Mesendoderm (in vitro differentiated cells): ENCODE results near the gene SYT2.
A peak's percentile ranks its signal among the peaks of the same experiment; 100 is the strongest.
"Not testable (repeated sequence)": the region's sequence is repeated elsewhere in the genome, so short reads cannot be mapped to it uniquely, and the experiment has no call there.

Experiments
- DNase-seq: peaks from one replicate; pipeline ENCODE4 v3.0.0; 2013
- H2AK5ac ChIP-seq: 2 replicates; pipeline ENCODE4 v1.6.1; 2013; ENCODE audit warnings: low read length, inconsistent platforms
- H2BK120ac ChIP-seq: 2 replicates; pipeline ENCODE4 v1.6.1; 2013; ENCODE audit warnings: low read depth, mild to moderate bottlenecking, low read length, moderate library complexity, mixed read lengths
- H2BK15ac ChIP-seq: replicated peaks from 2 replicates; pipeline ENCODE4 v1.6.1; 2013; ENCODE audit warnings: low read depth, mild to moderate bottlenecking, moderate library complexity
- H2BK5ac ChIP-seq: 2 replicates; pipeline ENCODE4 v1.6.1; 2013; ENCODE audit warnings: low read length, inconsistent platforms
- H3K18ac ChIP-seq: 2 replicates; pipeline ENCODE4 v1.6.1; 2013; ENCODE audit warnings: mild to moderate bottlenecking, low read length, mixed read lengths
- H3K23ac ChIP-seq: one replicate; pipeline ENCODE4 v1.6.1; 2013; ENCODE audit warnings: low read length
- H3K27ac ChIP-seq: 2 replicates; pipeline ENCODE4 v1.5.1; 2013; ENCODE audit warnings: low read depth, mild to moderate bottlenecking, inconsistent platforms, low read length, moderate library complexity
- H3K27me3 ChIP-seq: 2 replicates; pipeline ENCODE4 v1.6.1; 2013; ENCODE audit warnings: low read length, control low read depth, mild to moderate bottlenecking, inconsistent platforms; ENCODE audit not compliant: insufficient read depth, poor library complexity
- H3K36me3 ChIP-seq: 2 replicates; pipeline ENCODE4 v1.6.1; 2013; ENCODE audit warnings: low read length, inconsistent platforms; ENCODE audit not compliant: control insufficient read depth, insufficient read depth
- H3K4ac ChIP-seq: one replicate; pipeline ENCODE4 v1.6.1; 2013; ENCODE audit warnings: low read depth, mild to moderate bottlenecking, low read length, moderate library complexity
- H3K4me1 ChIP-seq: 2 replicates; pipeline ENCODE4 v1.6.1; 2013; ENCODE audit warnings: low read depth, low read length, inconsistent platforms; ENCODE audit not compliant: control insufficient read depth
- H3K4me2 ChIP-seq: 2 replicates; pipeline ENCODE4 v1.6.1; 2013; ENCODE audit warnings: low read length
- H3K4me3 ChIP-seq: 2 replicates; pipeline ENCODE4 v1.5.1; 2013; ENCODE audit warnings: mild to moderate bottlenecking, low read length
- H3K56ac ChIP-seq: one replicate; pipeline ENCODE4 v1.6.1; 2013; ENCODE audit warnings: low read length
- H3K79me1 ChIP-seq: 2 replicates; pipeline ENCODE4 v1.6.1; 2013; ENCODE audit warnings: low read length, inconsistent platforms
- H3K79me2 ChIP-seq: 2 replicates; pipeline ENCODE4 v1.6.1; 2013; ENCODE audit warnings: mild to moderate bottlenecking, low read length; ENCODE audit not compliant: control insufficient read depth, insufficient read depth
- H3K9ac ChIP-seq: 2 replicates; pipeline ENCODE4 v1.6.1; 2013; ENCODE audit warnings: low read length, inconsistent platforms
- H4K5ac ChIP-seq: one replicate; pipeline ENCODE4 v1.6.1; 2013; ENCODE audit warnings: low read length
- H4K8ac ChIP-seq: one replicate; pipeline ENCODE4 v1.6.1; 2013; ENCODE audit warnings: low read depth, mild to moderate bottlenecking, control low read depth, low read length, moderate library complexity
- WGBS: extraction: QIAGEN DNeasy Blood & Tissue Kit; methylation state at CpG from one replicate; pipeline ENCODE4 v1.1.7; 2013; ENCODE audit warnings: low lambda C conversion rate, missing lambda C conversion rate; ENCODE audit not compliant: insufficient coverage; ENCODE audit errors: extremely low coverage; 5-methylcytosine and 5-hydroxymethylcytosine counted together

Gene SYT2

GRCh38 chr1:202584707-202585589 is 125.3 kb downstream of the SYT2 start:
- Histone ChIP-seq H3K23ac (no peak overlapping the region), H3K4me2 (no peak overlapping the region), H3K18ac (peak overlapping the region; percentile 54), H3K79me1 (no peaks in the 10 kb centered on the region), H3K27me3 (no peaks in the 10 kb centered on the region), H4K8ac (no peak overlapping the region), H2BK120ac (peak overlapping the region; percentile 30), H3K56ac (no peak overlapping the region), H2BK15ac (no peak overlapping the region), H4K5ac (no peak overlapping the region), H3K9ac (no peak overlapping the region), H2BK5ac (no peak overlapping the region), H3K4me1 (peaks cover 21% of the 10 kb centered on the region), H3K79me2 (no peaks in the 10 kb centered on the region), H2AK5ac (no peak overlapping the region), H3K36me3 (no peaks in the 10 kb centered on the region), H3K27ac (peak overlapping the region; percentile 17), H3K4ac (no peak overlapping the region), H3K4me3 (no peak overlapping the region)
- WGBS: no CpG with 5 or more reads among the region's 8 CpGs
- peak; percentile 63 for DNase-seq

DNA sequence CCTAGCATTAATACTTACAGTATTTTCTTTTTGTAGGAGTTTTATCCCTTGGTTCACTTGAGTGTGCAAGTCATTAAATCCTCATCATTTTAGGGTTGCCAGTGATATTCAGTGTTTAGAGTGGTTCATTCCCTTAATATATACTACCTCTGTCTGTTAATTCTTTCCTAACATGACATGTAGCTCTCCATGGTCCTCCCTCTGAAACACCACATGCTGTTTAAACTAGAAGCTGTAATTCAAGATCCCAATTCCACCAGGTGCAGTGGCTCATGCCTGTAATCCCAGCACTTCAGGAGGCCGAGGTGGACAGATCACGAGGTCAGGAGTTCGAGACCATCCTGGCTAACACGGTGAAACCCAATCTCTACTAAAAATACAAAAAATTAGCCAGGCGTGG is 127.9 kb downstream of the SYT2 start:
- not testable (repeated sequence) for H3K4me3 ChIP-seq, H2AK5ac ChIP-seq, H4K5ac ChIP-seq, H3K18ac ChIP-seq, H3K4me2 ChIP-seq, H3K56ac ChIP-seq, H2BK5ac ChIP-seq, H2BK120ac ChIP-seq, H3K79me2 ChIP-seq, H4K8ac ChIP-seq, H2BK15ac ChIP-seq, H3K79me1 ChIP-seq, H3K4ac ChIP-seq, H3K9ac ChIP-seq, H3K27ac ChIP-seq, H3K23ac ChIP-seq, H3K27me3 ChIP-seq, DNase-seq, H3K36me3 ChIP-seq
- H3K4me1 ChIP-seq: peaks cover 25% of the 10 kb centered on the region
- no CpG with 5 or more reads among the region's 5 CpGs for WGBS

- no peak overlapping the region for H3K27ac ChIP-seq
- no CpG with 5 or more reads among the region's 1 CpG for WGBS
- H3K56ac ChIP-seq: no peak overlapping the region
- no peak overlapping the region for H4K5ac ChIP-seq
- H2AK5ac ChIP-seq: no peak overlapping the region
- H3K4ac ChIP-seq: no peak overlapping the region
- no peak overlapping the region for H3K18ac ChIP-seq
- H3K9ac ChIP-seq: no peak overlapping the region
- H3K4me1 ChIP-seq: peaks cover 24% of the 10 kb centered on the region
- H3K27me3 ChIP-seq: no peaks in the 10 kb centered on the region
- H3K4me3 ChIP-seq: no peak overlapping the region
- H3K23ac ChIP-seq: no peak overlapping the region
- H3K4me2 ChIP-seq: no peak overlapping the region
- H3K79me1 ChIP-seq: no peaks in the 10 kb centered on the region
- H3K36me3 ChIP-seq: no peaks in the 10 kb centered on the region
- DNase-seq: no peak
- no peak overlapping the region for H4K8ac ChIP-seq
- H2BK120ac ChIP-seq: no peak overlapping the region
- no peak overlapping the region for H2BK5ac ChIP-seq
- no peaks in the 10 kb centered on the region for H3K79me2 ChIP-seq
- no peak overlapping the region for H2BK15ac ChIP-seq
Measured at GRCh38 chr1:202580619-202581018, 129.6 kb downstream of the SYT2 start.

- no peak overlapping the region for H3K18ac ChIP-seq
- H2BK120ac ChIP-seq: no peak overlapping the region
- no peak overlapping the region for H2AK5ac ChIP-seq
- no peak overlapping the region for H3K9ac ChIP-seq
- H4K8ac ChIP-seq: no peak overlapping the region
- H3K56ac ChIP-seq: no peak overlapping the region
- H3K4me2 ChIP-seq: no peak overlapping the region
- no peak overlapping the region for H4K5ac ChIP-seq
- H3K27ac ChIP-seq: no peak overlapping the region
- no peak for DNase-seq
- no peaks in the 10 kb centered on the region for H3K27me3 ChIP-seq
- no peaks in the 10 kb centered on the region for H3K79me2 ChIP-seq
- H3K4me1 ChIP-seq: peaks cover 24% of the 10 kb centered on the region
- H3K4ac ChIP-seq: no peak overlapping the region
- no peak overlapping the region for H3K4me3 ChIP-seq
- no peaks in the 10 kb centered on the region for H3K36me3 ChIP-seq
- H2BK5ac ChIP-seq: no peak overlapping the region
- H3K79me1 ChIP-seq: no peaks in the 10 kb centered on the region
- H2BK15ac ChIP-seq: no peak overlapping the region
- H3K23ac ChIP-seq: no peak overlapping the region
- WGBS: no CpG with 5 or more reads among the region's 2 CpGs
Measured at GRCh38 chr1:202579806-202580205, 130.4 kb downstream of the SYT2 start.

DNA sequence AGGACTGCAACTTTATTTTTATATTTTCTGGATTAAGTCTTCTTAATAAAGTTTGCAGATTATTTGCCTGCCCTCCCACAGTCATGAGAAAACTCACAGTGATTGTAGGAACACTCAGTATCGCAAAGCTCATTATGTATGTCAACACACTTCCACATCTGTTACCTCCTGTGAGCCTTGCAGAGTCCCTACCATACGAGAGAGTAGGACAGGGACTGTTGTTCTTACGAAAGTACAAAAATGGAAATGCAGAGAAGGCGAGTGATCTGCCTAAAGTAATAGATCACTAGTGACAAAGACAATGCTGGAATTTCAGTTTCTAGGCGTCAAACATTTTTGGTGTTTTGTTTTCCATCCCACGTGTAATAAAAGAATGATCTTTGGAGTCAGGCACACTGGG is 131.7 kb downstream of the SYT2 start:
- H3K4me1 ChIP-seq: peaks cover 17% of the 10 kb centered on the region
- no peaks in the 10 kb centered on the region for H3K27me3 ChIP-seq
- H3K79me2 ChIP-seq: no peaks in the 10 kb centered on the region
- no peak overlapping the region for H3K23ac ChIP-seq
- no peak overlapping the region for H3K4ac ChIP-seq
- no peak overlapping the region for H3K4me2 ChIP-seq
- H2BK5ac ChIP-seq: no peak overlapping the region
- DNase-seq: no peak
- no peak overlapping the region for H2BK120ac ChIP-seq
- peak overlapping the region; percentile 35 for H3K27ac ChIP-seq
- H2AK5ac ChIP-seq: no peak overlapping the region
- no peaks in the 10 kb centered on the region for H3K79me1 ChIP-seq
- no peak overlapping the region for H4K8ac ChIP-seq
- H3K9ac ChIP-seq: peak overlapping the region; percentile 1
- H3K56ac ChIP-seq: peak overlapping the region; percentile 56
- no peak overlapping the region for H3K4me3 ChIP-seq
- no CpG with 5 or more reads among the region's 6 CpGs for WGBS
- H3K18ac ChIP-seq: peak overlapping the region; percentile 44
- no peak overlapping the region for H2BK15ac ChIP-seq
- H4K5ac ChIP-seq: no peak overlapping the region
- H3K36me3 ChIP-seq: no peaks in the 10 kb centered on the region
